ENCODE results near the gene WWP2.

The WWP2 gene

DNA sequence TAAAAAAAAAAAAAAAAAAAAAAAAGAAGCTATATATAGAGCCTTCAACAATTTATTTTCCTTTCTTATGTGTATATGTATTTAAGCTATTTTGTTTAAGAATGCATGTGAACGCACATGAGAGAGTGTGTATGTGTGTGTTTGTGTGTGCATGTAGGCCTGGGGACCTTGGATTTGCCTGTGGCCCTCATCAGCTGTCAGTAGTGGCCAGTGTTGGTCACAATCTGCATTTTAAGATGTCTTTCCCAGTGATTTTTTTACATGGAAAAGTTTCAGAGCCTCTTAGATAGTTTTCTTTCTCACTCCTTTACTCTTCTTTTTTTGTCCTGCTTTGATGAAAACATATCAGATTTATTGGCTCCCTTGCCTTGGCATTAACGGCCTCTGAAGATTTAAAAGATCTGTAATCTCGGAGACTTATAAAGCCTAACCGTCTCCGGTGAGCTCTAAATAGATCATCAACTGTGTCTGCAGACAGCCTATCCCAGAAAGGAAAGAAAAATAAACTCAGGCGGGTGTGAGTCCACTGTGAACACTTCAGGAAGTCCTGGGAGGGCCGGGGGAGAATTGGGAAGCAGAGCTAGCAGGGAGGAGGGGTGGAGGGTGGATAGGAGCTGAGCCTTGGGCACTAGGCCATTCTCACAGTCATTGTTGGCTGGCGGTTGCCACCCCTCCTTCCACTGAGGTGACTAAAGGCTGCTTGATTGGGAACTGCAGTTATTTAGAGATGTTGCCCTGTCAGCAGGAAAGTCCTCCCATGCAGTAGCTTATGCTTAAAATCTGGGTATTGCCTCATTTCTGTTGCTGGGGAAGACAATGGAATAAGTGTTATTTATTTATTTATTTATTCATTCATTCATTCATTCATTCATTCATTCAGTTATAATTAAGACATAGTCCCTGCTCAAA, 86.8 kb downstream of the WWP2 start:
- ChIA-PET CTCF (interaction anchor here (0.6 to 1.0 kb wide), 4 partner anchors 23 to 140 kb away, joined by 3 read pairs; no protein-coding TSS in a partner anchor), POLR2A (interaction anchor here (0.7 kb wide), 1 partner anchor 250 kb away, joined by 8 read pairs; no protein-coding TSS in a partner anchor)
- Histone ChIP-seq H3K4me1 (ENCODE audit: control insufficient read depth, insufficient read depth, low read length) (no peaks in the 10 kb centered on the region), H3K9me3 (ENCODE audit: control insufficient read depth, insufficient read depth, low read depth, low read length) (no peaks in the 10 kb centered on the region), H3K4me3 (ENCODE audit: low read depth, low read length) (no peak overlapping the region), H3K36me3 (ENCODE audit: control insufficient read depth in 2 of 2, insufficient read depth in 1 of 2, low read length in 2 of 2) (peaks cover 0 to 7% of the 10 kb centered on the region in 2 experiments; a peak in 2 of 3 replicates), H3K27ac (ENCODE audit: extremely low read depth, low read depth, low read length) (peak overlapping the region; percentile 51)
- TF ChIP-seq ZNF335 (tag by site-specific recombination; conservative IDR thresholded peaks at IDR 0.05) (peak; percentile 87), ZNF24 (tag by site-specific recombination; IDR thresholded peaks at IDR 0.05) (peak; percentile 79), KLF1 (tag by site-specific recombination; IDR thresholded peaks at IDR 0.05) (peak; percentile 71; the same call in 1 of the 2 replicates), ZXDB (tag by site-specific recombination; IDR thresholded peaks at IDR 0.05) (peak; percentile 31; the same call in 1 of the 2 replicates), ZNF311 (tag by site-specific recombination; IDR thresholded peaks at IDR 0.05; ENCODE audit: borderline replicate concordance) (no peak), FEZF1 (tag by site-specific recombination; IDR thresholded peaks at IDR 0.05) (peak; percentile 64; the same call in 1 of the 2 replicates), ZNF544 (tag by site-specific recombination; IDR thresholded peaks at IDR 0.05) (no peak), ZNF221 (tag by site-specific recombination; IDR thresholded peaks at IDR 0.05; ENCODE audit: borderline replicate concordance) (no peak), ZNF202 (tag by site-specific recombination; IDR thresholded peaks at IDR 0.05; ENCODE audit: borderline replicate concordance) (no peak), ZNF747 (tag by site-specific recombination; IDR thresholded peaks at IDR 0.05) (no peak), ZNF548 (tag by site-specific recombination; IDR thresholded peaks at IDR 0.05) (no peak), ZNF571 (tag by site-specific recombination; IDR thresholded peaks at IDR 0.05) (no peak)
- TF ChIP-seq, protein P1, sequence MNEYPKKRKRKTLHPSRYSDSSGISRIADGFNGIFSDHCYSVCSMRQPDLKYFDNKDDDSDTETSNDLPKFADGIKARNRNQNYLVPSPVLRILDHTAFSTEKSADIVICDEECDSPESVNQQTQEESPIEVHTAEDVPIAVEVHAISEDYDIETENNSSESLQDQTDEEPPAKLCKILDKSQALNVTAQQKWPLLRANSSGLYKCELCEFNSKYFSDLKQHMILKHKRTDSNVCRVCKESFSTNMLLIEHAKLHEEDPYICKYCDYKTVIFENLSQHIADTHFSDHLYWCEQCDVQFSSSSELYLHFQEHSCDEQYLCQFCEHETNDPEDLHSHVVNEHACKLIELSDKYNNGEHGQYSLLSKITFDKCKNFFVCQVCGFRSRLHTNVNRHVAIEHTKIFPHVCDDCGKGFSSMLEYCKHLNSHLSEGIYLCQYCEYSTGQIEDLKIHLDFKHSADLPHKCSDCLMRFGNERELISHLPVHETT (tag by site-specific recombination; IDR thresholded peaks at IDR 0.05): no peak
- TF ChIP-seq, protein P2, sequence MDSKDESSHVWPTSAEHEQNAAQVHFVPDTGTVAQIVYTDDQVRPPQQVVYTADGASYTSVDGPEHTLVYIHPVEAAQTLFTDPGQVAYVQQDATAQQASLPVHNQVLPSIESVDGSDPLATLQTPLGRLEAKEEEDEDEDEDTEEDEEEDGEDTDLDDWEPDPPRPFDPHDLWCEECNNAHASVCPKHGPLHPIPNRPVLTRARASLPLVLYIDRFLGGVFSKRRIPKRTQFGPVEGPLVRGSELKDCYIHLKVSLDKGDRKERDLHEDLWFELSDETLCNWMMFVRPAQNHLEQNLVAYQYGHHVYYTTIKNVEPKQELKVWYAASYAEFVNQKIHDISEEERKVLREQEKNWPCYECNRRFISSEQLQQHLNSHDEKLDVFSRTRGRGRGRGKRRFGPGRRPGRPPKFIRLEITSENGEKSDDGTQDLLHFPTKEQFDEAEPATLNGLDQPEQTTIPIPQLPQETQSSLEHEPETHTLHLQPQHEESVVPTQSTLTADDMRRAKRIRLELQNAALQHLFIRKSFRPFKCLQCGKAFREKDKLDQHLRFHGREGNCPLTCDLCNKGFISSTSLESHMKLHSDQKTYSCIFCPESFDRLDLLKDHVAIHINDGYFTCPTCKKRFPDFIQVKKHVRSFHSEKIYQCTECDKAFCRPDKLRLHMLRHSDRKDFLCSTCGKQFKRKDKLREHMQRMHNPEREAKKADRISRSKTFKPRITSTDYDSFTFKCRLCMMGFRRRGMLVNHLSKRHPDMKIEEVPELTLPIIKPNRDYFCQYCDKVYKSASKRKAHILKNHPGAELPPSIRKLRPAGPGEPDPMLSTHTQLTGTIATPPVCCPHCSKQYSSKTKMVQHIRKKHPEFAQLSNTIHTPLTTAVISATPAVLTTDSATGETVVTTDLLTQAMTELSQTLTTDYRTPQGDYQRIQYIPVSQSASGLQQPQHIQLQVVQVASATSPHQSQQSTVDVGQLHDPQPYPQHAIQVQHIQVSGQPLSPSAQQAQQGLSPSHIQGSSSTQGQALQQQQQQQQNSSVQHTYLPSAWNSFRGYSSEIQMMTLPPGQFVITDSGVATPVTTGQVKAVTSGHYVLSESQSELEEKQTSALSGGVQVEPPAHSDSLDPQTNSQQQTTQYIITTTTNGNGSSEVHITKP (tag by site-specific recombination; IDR thresholded peaks at IDR 0.05): peak; percentile 64
- TF ChIP-seq, protein P3, sequence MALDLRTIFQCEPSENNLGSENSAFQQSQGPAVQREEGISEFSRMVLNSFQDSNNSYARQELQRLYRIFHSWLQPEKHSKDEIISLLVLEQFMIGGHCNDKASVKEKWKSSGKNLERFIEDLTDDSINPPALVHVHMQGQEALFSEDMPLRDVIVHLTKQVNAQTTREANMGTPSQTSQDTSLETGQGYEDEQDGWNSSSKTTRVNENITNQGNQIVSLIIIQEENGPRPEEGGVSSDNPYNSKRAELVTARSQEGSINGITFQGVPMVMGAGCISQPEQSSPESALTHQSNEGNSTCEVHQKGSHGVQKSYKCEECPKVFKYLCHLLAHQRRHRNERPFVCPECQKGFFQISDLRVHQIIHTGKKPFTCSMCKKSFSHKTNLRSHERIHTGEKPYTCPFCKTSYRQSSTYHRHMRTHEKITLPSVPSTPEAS (tag by site-specific recombination; IDR thresholded peaks at IDR 0.05): no peak
- TF ChIP-seq, protein P4, sequence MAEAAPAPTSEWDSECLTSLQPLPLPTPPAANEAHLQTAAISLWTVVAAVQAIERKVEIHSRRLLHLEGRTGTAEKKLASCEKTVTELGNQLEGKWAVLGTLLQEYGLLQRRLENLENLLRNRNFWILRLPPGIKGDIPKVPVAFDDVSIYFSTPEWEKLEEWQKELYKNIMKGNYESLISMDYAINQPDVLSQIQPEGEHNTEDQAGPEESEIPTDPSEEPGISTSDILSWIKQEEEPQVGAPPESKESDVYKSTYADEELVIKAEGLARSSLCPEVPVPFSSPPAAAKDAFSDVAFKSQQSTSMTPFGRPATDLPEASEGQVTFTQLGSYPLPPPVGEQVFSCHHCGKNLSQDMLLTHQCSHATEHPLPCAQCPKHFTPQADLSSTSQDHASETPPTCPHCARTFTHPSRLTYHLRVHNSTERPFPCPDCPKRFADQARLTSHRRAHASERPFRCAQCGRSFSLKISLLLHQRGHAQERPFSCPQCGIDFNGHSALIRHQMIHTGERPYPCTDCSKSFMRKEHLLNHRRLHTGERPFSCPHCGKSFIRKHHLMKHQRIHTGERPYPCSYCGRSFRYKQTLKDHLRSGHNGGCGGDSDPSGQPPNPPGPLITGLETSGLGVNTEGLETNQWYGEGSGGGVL (tag by site-specific recombination; IDR thresholded peaks at IDR 0.05): peak; percentile 41; the same call in 1 of the 2 replicates
- TF ChIP-seq, protein P5, sequence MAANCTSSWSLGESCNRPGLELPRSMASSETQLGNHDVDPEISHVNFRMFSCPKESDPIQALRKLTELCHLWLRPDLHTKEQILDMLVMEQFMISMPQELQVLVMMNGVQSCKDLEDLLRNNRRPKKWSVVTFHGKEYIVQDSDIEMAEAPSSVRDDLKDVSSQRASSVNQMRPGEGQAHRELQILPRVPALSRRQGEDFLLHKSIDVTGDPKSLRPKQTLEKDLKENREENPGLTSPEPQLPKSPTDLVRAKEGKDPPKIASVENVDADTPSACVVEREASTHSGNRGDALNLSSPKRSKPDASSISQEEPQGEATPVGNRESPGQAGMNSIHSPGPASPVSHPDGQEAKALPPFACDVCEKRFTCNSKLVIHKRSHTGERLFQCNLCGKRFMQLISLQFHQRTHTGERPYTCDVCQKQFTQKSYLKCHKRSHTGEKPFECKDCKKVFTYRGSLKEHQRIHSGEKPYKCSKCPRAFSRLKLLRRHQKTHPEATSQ (tag by site-specific recombination; IDR thresholded peaks at IDR 0.05): no peak
- TF ChIP-seq, protein P6, sequence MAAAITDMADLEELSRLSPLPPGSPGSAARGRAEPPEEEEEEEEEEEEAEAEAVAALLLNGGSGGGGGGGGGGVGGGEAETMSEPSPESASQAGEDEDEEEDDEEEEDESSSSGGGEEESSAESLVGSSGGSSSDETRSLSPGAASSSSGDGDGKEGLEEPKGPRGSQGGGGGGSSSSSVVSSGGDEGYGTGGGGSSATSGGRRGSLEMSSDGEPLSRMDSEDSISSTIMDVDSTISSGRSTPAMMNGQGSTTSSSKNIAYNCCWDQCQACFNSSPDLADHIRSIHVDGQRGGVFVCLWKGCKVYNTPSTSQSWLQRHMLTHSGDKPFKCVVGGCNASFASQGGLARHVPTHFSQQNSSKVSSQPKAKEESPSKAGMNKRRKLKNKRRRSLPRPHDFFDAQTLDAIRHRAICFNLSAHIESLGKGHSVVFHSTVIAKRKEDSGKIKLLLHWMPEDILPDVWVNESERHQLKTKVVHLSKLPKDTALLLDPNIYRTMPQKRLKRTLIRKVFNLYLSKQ (tag by site-specific recombination; IDR thresholded peaks at IDR 0.05; ENCODE audit: borderline replicate concordance): no peak
- TF ChIP-seq, protein P7, sequence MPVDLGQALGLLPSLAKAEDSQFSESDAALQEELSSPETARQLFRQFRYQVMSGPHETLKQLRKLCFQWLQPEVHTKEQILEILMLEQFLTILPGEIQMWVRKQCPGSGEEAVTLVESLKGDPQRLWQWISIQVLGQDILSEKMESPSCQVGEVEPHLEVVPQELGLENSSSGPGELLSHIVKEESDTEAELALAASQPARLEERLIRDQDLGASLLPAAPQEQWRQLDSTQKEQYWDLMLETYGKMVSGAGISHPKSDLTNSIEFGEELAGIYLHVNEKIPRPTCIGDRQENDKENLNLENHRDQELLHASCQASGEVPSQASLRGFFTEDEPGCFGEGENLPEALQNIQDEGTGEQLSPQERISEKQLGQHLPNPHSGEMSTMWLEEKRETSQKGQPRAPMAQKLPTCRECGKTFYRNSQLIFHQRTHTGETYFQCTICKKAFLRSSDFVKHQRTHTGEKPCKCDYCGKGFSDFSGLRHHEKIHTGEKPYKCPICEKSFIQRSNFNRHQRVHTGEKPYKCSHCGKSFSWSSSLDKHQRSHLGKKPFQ (tag by site-specific recombination; IDR thresholded peaks at IDR 0.05): peak; percentile 99
- TF ChIP-seq, protein P8, sequence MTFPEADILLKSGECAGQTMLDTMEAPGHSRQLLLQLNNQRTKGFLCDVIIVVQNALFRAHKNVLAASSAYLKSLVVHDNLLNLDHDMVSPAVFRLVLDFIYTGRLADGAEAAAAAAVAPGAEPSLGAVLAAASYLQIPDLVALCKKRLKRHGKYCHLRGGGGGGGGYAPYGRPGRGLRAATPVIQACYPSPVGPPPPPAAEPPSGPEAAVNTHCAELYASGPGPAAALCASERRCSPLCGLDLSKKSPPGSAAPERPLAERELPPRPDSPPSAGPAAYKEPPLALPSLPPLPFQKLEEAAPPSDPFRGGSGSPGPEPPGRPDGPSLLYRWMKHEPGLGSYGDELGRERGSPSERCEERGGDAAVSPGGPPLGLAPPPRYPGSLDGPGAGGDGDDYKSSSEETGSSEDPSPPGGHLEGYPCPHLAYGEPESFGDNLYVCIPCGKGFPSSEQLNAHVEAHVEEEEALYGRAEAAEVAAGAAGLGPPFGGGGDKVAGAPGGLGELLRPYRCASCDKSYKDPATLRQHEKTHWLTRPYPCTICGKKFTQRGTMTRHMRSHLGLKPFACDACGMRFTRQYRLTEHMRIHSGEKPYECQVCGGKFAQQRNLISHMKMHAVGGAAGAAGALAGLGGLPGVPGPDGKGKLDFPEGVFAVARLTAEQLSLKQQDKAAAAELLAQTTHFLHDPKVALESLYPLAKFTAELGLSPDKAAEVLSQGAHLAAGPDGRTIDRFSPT (tag by site-specific recombination; IDR thresholded peaks at IDR 0.05): no peak

Measured in HEK293 (cell line).